Measurements from ENCODE around the gene SF3A1.
A peak's percentile ranks its signal among the peaks of the same experiment; 100 is the strongest.

SF3A1 gene

DNA sequence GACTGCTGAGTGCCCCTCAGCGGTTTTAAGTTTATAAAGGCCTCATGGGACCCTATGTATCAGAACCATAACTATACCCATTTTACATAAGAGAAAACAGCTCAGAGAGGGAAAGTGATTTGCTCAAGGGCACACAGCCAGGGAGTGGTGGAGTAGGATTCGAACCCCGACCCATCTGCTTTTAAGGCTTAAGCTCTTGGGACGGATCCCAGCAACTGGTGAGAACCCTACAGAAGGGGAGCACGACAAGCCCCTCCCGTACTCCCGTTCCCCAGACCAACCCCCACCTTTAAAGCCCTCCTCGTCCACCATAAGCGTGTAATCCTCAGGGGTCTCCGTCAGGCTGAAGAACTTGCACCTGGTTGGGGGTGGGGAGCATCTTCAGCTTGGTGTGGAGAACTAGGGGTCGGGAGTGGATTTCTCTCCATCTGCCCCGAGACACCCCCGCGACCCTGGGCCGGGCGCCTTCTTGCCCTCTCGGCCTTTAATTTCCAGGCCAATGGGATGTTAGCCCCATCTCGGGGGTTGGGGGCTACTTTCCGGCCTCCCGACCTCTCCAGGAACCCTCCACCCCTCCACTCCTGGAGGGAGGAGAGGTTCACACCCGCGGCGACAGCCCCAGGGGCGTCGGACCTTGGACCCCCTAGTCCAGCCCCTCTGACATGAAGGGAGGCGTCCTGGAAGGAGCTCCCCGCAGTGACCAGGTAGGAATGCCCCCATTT, 68.1 kb downstream of the SF3A1 start:
- DNase-seq (ENCODE audit: low read depth in 3 of 3) = no peak

DNA sequence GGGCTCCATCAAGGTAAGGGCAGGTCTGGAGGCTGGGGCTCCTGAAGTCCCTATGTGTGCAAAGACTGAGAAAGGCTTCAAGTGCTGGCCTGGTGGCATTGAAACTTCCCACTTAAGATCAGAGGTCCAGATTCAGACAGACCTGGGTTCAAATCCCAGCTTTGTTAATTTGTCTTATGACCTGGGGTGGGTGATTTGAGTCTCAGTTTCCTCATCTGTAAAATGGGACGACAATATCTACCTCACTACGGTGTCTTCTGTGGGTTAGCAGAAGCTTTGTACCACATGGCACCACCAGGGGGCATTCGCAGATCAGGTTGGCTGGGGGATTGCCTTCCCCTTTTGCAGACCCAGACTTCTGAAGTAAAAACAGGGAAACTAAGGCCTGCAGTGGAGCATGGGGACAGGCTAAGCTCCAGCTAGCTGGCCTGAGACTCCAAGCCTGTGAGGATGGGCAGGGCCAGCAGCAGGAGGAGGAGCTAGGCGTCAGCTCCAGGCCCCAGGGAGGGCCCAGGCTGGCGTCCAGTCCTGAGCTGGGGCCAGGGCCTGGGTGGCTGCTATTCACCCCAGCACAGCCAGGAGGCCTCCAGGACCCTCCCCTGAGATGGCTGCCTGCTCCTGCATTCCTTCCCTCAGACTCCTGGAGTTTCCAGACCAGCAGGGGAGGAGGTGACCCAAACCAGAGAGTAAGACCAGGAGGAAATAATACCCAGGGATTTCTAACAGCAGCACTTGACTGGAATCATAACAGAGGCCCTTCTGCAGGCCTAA, 68.9 kb downstream of the SF3A1 start:
- peak; percentile 70 to 90 (median 80) for DNase-seq (ENCODE audit: low read depth in 3 of 3)

- DNase-seq (ENCODE audit: low read depth in 3 of 3) = peak; percentile 77 to 88 (median 82)
These were observed 69.7 kb downstream of the SF3A1 start for GRCh38 chr22:30286813-30287647.

DNA sequence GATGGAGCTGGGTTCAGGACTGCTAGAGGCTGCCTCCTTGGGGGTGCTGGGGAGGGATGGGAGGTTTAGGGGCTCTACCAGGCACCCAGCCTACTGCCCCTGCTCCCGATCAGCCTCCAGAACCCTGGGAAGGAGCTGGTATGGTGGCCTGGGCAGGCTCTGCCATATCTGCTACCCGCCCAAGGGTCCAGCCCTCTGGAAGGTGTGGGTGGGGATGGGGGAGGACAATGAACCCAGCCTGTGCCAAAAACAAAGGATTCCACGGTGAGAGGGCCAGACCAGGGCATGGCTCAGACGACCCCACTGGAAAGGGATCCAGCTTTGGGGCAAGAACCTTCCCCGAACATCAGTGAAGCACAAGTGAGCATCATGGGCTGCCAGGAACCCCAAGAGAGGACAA, 70.4 kb downstream of the SF3A1 start:
- DNase-seq (ENCODE audit: low read depth in 3 of 3) = no peak

DNA sequence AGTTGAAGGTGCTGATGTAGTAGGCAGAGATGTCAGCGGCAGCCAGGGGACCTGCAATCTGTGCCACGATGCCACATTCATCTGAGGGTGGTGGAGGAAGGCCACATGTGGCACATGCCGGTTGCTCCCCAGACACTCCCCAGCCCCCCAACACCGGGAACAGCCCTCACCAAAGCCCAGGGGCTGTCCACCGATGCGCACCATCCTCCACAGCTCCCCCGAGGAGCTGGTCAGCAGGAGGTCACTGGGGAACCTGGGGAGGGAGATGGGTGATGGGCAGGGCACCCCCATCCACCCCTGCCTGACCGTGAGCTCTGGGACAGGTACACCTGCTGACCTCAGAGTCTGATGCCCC, 70.9 kb downstream of the SF3A1 start:
- DNase-seq (ENCODE audit: low read depth in 3 of 3) = no peak

DNA sequence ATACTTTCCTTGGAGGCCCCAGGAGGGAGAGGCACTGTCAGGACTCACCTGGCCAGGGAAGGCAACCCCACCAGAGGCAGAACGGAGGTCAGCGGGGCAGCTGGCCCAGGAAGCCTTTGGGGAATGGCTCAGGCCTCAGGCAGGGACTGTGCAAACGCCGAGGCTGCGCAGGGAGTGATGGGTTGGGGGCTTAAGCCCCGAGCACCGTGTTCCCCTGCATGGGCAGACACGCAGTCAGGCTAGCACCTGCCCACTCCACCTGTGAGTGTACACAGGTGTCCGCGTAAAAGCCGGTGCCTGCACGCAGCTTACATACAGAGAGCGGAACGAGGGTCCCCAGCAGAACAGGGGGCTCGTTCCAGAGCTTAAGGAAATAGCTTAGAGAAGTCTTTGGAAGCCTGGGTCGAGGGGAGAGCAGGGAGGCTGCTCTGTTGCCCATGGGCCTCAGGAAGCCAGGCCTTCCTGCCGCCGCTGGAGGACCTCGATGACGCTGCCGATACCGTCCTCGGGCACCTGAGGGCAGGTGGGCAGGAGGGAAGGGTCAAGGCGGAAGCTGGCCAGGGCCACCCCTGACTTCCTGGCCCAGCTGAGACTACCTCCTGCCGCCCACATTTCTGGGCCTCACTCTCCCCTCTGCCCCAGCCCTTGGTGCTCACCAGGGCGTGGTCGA, 71.4 kb downstream of the SF3A1 start:
- no peak for DNase-seq (ENCODE audit: low read depth in 3 of 3)

DNA sequence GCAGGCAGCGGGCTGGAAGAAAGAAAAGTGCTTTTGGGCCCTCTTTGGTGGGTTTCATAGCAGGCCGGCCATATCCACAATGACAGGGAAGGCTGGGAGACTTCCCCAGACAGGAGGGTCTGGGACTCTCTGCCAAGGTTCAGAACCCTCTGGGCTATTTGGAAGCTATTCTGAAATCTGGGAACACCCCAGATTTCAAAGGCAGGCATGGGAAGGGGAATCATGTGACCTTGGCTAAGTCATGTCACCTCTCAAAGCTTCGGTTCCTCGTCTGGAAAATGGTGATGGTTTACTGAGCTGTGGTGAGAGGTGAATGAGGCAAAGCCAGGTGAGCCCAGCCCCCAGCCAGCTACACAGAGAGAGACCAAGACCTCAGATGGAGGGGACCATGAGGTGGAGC, 72.0 kb downstream of the SF3A1 start:
- no peak for DNase-seq (ENCODE audit: low read depth in 3 of 3)

DNA sequence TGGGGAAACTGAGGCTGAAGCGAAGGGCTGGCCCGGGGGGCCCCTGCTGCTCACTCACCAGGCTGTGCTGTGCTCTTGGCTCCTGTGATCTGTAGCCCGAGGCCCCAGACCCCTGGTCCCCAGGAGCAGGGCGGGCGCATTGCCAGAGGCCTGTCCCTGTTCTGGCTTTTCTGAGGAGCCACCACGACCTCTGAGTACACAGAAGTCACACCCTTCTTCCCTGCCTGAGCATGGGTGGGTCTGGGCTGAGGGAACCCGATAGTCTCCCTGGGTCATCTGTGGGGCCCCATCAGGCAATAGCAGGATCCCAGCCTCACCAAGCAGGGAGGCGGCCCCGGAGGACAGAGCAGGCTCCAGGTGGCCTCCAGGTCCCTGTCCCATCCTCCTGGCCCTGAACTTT, 72.5 kb downstream of the SF3A1 start:
- DNase-seq (ENCODE audit: low read depth in 3 of 3) = no peak

GRCh38 chr22:30283342-30283741, 73.4 kb downstream of the SF3A1 start:
- no peak for DNase-seq (ENCODE audit: low read depth in 3 of 3)

- DNase-seq (ENCODE audit: low read depth in 3 of 3) = no peak
These were observed 74.1 kb downstream of the SF3A1 start for GRCh38 chr22:30282616-30283046.

Data from stimulated activated CD4-positive, alpha-beta T cell treated with anti-CD3 and anti-CD28 coated beads, TNF-alpha, amount 100 ng/mL, for 24 hours (primary cell).